GM04504 (cell line): Measurements from ENCODE around the gene IGFL1.
A peak's percentile ranks its signal among the peaks of the same experiment; 100 is the strongest.
"Not testable (repeated sequence)": the region's sequence is repeated elsewhere in the genome, so short reads cannot be mapped to it uniquely, and the experiment has no call there.

ENCODE experiments used
- DNase-seq: peaks from one replicate; pipeline ENCODE4 v3.0.0-alpha.2; 2012; ENCODE audit warnings: low read depth

The IGFL1 gene

DNA sequence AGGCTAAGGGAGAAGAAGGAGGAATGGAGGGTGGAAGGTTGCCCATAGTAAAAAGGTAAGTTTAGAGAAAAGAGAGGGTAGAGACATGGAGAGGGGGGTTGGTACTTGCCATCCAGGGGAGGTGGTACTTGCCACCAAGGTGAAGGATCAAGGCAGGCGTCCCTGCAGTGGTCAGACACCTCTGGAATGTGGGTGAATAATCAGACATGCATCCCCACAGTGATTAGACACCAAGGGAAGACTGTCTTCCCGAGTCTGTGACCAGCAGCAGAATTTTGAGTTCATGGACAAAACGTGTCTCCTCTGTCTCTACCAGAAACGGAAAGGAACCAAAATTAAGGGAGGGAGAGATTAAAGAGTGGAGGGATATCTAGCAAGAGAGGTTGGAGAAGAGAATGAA lies 27.1 kb upstream of the IGFL1 start:
- no peak for DNase-seq

DNA sequence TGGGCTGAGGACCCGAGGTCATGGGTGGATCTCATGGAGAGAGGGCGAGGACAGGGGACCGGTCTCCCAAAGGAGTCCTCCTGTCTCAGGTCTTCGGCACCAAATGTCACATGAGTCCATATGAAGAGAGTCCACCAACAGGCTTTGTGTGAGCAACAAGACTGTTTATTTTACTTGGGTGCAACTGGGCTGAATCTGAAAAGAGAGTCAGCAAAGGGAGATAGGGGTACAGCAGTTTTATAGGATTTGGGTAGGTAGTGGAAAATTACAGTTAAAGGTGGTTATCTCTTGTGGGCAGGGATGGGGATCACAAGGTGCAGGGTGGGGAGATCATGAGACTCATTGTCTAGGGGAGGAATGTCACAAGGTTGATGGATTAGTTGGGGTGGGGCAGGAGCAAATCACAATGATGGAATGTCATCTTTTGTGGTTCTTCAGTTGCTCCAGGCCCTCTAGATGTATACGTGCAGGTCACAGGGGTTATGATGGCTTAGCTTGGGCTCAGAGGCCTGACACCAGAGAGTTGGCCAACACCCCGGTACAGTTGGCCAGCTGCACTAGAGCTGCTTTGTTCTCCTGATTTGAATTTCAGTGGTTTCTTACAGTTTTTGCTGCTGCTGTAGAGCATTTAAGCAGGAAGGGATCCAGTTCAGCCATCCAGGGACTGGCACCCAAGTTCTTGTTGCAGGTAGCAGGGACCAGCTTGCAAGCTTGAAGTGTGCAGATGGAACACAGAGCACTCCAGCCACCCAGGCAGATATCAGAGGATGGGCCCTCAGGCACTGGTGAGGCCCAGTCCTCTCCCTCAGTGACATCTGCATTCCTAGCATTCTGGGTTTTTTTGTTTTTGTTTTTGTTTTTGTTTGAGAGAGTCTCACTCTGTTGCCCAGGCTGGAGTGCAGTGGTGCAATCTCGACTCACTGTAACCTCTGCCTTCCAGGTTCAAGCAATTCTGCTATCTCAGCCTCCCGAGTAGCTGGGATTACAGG lies 26.4 kb upstream of the IGFL1 start:
- DNase-seq, result no peak

DNA sequence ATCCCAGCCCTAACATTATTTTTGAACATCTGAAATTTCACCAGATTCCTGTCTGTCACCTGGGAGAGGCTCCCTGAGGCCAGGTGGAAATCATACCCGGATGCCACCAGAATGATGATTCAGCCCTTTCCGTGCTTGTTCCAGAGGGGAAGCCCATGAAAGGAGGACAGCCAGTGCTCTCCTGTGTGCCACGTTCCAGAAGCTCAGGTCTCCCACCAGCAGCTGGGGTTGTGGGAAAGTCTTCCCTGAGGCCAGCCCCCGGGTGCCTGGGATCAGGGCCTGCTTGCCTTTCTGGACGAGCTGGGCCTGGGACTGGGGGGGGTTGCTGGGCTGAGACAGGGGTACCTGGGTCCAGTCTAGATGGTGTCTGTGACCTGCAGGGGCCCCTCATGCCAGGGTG lies 25.5 kb upstream of the IGFL1 start:
- DNase-seq, result no peak

DNA sequence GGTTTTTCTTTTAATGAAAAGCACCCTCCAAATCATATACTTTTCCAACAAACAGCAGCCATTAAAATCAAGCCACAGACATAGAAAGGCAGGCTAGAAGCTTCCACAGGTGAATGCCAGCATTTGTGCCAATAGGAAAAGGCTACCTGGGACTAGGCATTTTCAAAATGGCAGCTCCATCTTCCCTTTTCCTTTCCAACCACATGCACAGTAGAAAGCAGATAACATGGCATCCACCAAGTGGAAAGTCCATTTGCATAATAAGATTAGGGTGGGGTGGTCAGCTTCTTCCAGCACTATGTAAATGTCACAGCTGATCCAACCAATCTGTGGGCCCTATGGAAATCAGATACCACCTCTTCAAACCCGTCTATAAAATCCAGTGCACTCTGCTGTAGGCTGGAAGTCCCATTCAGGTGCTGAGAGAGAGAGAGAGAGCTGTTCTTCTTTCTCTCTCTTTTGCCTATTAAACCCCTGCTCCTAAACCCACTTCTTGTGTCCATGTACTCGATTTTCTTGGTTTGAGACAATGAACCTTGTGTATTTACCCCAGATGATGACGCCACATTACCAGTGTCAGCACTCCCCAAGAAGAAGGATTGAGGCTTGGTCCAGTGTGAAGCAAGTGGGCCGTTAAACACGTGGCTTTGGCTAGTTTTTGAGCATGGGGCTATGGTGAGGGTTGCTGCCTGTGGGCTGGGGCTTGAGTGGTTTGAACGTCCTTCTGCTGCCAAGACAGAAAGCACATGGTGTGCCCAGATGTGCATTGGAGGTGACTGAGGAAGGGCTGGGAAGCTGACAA lies 24.2 kb upstream of the IGFL1 start:
- DNase-seq, result no peak

DNA sequence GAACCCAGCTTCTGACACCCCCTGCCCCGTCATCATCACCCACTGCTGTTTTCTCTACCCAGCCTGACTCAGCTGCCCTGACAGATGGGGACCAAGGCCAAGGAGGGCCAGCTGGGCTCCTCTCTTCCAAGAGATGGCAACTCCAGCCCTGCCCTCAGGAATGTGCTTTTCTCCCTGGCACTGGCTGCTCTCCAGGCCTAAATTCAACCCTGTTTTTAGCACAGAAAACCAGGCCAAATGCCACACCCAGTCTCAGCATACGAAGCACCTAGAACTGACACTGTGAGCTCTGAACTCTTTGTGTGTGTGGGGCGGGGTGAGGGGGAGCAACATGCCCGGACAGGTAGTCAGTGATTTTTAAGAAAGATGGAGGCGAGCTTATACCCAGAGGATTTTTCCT lies 23.4 kb upstream of the IGFL1 start:
- no peak for DNase-seq

DNA sequence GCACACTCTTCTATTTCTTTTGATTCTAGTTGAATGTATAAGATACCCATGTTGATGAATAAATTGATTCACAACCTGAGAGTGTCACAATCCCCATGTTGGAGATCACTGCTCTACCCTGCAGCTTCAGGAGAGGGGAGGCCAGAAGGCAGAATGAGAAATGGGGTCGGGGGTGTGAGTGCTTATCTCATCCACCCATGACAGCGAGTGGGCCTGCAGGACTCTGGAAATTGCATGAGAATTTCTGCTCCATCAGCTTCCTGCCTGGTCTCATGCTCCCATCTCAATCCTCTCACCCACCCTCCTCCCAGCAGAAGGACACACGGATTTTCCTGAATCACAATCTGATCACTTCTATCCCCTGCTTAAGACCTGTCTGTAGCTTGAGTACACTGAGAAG lies 22.9 kb upstream of the IGFL1 start:
- DNase-seq, result no peak

DNA sequence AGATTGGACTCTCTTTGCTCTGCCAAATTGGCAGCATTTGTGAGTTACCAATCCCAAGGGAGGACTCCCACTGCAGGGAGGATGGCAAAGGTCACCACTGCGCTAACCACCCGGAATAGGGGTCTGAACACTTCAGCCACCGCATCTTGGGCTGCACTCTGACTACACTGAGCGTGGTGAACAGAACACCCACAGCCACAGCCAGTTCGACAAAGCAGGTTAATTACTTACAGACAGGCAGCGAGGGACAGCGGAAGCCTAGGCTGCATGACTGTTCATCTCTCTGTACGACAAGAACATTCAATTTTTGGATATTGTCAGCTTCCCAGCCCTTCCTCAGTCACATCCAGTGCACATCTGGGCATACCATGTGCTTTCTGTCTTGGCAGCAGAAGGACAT lies 21.7 kb upstream of the IGFL1 start:
- not testable (repeated sequence) for DNase-seq

DNA sequence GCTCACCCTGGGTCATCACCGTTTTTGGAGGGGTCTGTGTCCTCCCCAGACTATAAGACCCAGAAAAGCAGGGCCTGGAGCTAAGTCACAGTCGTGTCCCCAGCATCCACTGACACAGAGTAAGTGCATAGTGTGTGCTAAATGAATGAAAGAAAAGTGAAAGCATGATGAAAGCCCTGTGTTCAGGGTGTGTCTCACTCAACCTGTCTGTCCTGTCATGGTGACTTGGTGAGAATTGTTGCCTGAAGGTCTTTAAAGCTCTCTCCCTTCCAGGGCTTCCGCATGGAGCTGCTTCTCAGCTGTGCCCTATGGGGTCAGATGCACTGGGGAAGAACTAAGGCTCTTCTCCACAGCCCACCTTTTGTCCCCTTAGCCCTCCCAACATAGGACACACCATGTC lies 20.5 kb upstream of the IGFL1 start:
- DNase-seq, result no peak

DNA sequence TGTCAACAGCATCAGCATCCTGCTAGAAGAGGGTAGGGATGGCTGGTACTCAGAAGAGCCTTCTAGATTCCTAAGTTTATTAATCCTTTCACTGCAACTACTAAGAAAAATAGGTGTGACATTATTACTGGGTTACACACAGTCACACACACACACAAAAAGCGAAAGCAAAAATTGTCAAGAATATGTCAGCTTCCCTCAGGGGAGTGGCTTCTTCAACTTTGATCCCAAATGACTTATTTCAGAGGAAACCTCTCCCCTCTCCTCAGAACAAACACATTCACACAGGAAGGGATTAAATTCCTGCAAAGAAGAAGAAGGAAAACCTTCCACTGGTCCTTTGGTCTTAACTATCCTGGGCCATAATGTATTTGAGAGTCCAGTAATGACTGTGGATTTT lies 20.1 kb upstream of the IGFL1 start:
- DNase-seq, result no peak

DNA sequence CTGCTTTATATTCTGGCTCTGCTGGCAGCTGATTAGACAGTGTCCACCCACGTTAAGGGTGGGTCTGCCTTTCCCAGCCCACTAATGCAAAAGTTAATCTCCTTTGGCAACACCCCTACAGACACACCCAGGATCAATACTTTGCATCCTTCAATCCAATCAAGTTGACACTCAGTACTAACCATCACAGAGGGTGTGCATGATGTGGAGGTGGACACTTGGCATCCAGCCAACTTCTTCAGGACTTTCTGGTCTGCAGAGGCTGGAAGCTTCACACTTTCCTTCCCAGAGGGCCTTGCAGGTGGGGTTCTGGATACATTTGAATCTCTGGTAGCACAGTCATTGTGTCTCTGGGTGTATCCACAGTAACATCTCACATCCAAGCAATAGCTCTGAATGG lies 18.9 kb upstream of the IGFL1 start:
- DNase-seq, result no peak

DNA sequence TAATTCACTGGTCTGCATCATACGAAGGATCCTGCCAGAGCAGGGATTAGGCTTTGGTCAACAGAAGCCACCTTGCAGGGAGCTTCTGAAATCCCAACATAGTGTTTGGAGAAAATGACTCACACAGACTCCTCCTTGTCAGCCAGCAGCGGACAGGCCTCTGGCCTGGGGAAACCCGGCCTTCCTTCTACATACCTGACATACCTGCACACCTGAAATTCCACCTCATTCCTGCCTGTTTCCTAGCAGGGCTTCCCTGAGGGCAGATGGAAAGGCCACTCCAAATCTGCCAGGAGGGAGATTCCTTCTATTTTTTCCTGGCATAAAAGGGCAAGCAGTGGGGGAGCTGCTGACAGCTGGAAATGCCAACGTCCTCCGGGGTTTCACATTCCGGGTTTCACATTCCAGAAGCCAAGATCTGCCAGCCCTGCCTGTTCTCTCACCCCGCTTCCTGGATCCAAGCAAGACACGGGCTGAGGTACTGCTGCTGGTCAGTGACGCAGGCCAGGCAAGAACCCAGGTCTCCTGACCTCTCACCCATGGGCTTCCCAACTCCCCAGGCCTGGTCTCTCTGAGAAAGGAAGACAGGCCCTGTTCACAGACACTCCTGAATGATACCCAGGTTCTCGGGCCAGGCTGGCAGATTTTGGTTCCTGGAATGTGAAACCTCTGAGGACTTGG lies 18.2 kb upstream of the IGFL1 start:
- DNase-seq, result no peak

DNA sequence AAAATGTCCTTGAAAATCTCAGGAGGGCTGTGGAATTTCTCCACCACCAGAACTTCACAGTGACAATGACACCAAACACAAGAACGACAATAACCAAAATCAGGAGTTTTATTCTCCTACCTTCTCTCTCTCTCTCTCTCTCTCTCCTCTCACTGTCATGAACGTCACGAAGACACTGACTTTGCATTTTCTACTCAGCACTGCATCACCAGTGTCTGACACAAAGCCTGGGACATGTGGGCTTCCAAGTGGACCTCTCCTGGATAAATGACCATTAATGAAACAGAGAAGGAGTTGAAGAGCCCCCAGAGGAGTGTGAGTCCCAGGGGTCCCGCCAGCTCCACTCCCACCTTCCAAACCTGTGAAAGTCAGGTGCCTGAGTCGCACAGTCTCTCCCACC lies 16.9 kb upstream of the IGFL1 start:
- DNase-seq, result not testable (repeated sequence)

DNA sequence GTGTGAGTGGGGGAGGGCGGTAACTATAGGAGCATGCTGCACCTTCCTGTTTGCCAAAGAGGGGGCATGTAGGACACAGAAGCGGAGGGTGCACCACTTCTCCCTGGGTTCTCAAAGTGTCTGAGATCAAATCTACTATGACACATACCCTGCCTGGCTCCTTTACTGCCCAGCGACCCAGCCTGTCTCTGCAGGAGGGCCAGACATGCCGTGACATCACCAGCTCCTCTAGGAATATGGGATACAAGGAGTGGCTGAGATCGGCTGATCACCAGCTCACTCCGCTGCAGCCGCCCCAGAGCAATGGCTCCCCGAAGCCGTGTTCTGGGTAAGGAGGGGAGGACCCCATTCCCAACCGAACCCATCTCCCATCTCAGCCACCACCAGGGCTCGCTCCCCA lies 16.4 kb upstream of the IGFL1 start:
- DNase-seq, result no peak

DNA sequence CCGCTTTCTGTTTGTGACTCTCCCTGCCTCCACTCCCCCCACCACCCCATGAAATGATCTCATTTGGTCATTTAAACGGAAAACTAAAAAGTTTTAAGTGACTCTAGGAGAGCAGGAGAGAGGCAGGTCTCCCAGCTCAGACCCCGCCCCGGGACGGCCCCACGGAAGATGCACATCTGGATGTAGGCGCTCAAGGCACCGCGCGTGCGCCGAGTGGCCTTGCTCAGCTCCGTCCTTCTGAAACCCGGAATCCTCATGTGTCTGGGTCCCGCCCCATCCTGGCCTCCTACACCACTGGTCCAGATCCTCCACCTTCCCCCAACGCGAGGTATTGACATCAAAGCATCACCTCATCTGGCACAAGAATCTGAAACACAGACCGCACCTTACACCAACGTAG lies 15.7 kb upstream of the IGFL1 start:
- no peak for DNase-seq

DNA sequence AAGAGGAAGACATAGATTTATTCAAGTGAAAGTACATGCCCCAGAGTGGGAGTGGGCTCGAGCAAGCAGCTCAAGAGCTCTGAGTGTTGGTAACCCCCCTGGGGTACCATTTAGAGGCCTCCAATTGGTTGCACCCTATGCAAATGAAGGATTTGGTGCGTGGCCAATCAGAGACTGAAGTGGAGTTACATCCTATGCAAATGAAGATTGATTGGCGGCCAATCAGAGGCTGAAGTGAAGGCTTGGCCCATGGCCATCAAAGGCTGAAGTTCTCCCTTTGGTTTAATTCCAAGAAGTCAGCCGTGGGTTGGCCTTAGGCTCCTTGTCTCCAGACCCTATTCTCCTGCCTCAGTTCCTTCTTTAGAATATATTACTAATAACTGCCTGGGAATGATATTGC lies 12.9 kb upstream of the IGFL1 start:
- DNase-seq, result no peak

DNA sequence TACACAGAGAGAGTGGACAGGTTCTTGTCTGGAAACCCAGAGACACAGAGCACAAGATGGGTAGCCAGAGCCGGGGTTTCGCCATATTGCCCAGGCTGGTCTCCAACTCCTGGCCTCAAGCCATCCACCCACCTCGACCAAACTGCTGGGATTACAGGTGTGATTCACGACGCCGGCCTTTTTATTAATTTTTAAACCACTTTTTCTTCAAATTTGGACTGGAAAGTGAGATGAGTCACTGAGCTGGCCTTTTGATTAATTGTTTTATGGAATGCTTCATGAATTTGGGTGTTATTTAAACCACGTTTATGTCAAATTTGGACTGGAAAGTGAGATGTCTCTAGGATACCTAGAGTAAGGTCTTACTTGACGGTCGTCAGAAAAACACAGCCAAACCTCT lies 12.1 kb upstream of the IGFL1 start:
- no peak for DNase-seq

DNA sequence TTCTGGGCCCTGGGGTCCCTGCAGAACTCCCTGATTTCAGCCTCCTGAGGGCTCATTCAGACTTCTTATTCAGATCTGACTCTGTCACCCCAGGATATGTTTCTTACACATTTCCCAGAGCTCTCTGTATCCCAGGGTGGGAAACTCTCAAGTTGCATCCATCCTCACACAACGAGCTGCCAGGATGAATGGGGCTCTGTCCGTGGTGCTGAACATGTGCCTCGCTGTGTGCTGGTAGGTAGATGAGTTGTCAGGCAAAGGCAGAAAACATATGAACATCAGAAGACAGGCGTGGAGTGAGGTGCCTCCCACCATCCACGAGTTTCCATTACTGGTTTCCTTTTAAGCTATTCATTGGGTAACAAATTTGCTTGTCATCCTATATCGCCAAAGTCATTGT lies 11.4 kb upstream of the IGFL1 start:
- no peak for DNase-seq

DNA sequence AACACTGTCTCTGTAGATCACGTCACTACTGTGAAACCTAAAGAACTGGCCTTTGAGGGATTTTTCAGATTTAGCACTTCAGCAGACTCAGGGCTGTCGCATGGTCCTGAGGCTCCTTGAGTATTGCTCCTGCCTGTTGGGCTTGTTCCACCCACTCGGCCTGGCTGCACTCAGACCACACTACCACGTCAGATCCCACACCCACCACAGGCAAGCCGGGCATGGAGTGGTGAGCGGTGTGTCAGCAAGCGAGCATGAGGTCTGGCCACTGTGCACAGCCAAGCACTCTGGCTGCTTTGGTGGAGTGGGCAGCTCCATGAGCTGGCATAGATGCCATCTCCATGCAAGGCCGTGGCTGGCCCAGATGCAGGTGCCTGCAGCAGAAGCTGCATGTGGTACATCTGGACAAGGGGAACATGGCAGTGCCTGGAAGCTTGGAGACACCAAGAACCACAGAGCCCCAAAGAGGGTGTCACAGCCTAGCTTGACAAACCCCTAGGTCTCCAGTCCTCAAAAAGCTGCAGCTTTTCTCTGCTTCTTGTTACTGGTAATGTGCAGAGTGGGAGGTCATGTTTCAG lies 9.4 kb upstream of the IGFL1 start:
- no peak for DNase-seq

DNA sequence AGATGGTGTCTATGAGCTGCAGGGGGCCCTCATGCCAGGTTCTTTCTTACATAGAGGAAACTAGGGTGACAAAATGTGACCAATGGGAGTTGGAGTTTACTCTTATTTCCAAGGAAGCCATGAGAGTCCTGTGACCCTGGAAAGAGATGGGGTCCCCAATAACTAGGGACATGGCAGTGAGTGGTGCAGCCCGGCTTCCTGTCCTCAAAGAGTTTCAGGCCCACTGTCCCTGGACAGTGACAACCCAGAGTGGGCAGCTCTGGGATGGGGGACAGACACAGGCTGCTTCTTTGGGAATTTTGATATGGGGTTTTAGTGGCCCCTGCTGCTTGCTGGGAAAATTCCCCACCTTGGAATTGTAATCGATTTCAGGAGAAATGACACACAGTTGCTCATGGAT lies 8.4 kb upstream of the IGFL1 start:
- no peak for DNase-seq

DNA sequence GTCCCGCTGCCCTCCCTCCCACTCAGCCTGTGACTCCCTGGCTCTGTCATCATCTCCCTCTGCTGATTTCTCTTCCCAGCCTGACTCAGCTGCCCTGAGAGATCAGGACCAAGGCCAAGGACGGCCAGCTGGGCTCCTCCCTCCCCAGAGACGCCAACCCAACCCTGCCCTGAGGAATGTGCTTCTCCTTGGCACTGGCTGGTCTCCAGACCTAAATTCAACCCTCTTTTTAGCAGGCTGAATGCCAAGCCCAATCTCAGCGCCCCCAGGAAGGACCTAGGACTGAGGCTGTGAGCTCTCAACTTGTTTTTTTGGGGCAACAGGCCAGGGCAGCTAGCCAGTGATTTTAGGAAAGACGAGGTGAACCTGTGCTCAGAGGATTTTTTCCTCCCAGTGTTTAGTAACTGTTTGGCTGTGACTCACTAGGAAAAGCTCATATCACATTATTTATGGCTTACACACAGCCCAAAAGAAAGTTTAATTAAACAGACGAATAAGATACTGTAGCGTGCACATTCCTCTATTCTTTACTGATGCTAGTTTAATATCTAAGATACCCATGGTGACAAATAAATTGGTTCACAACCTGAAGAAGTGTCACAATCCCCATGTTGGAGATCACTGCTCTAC lies 7.4 kb upstream of the IGFL1 start:
- DNase-seq, result peak; percentile 25

DNA sequence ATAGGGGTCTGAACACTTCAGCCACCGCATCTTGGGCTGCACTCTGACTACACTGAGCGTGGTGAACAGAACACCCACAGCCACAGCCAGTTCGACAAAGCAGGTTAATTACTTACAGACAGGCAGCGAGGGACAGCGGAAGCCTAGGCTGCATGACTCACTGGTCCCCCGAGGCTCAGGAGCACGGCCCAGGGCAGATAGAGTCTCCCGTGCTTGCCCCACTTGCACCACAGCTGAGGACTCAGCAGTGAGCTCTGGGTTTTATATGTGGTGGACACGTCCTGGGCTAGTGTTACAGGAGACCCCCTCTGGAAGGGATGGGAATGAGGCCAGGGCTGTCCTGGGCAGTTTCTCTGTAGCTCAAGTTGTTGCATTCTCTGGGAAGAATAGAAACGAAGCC lies 5.8 kb upstream of the IGFL1 start:
- not testable (repeated sequence) for DNase-seq

DNA sequence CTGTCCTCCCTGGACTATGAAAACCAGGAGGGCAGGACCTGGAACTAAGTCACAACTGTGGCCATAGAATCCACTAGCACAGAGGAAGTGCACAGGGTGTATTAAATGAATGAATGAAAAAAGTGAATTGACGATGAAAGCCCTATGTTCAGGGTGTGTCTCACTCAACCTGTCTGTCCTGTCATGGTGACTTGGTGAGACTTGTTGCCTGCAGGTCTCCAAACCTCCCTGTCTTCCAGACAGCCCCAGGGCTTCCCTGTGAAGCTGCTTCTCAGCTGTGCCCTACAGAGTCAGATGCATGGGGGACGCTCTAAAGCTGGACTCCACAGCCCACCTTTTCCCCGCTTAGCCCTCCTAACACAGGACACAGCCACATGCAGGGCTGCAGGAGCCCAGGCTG lies 4.8 kb upstream of the IGFL1 start:
- no peak for DNase-seq
